Epithelial cell of proximal tubule (primary cell): Measurements from ENCODE around the gene IL6ST. TPM values are rescaled to one million over a fixed set of nuclear protein-coding genes. Genes with fewer than 3 reads are reported as not detected.

ENCODE experiments used
- DNase-seq: peaks from one replicate; pipeline ENCODE4 v3.0.0-alpha.2; 2011; ENCODE audit warnings: low read depth
- H3K4me3 ChIP-seq: 2 replicates; pipeline ENCODE4 v1.5.1; 2011; ENCODE audit warnings: low read depth, mild to moderate bottlenecking, low read length
- CTCF ChIP-seq: conservative IDR thresholded peaks from 2 replicates; pipeline ENCODE4 v1.5.1; 2012; ENCODE audit warnings: low read depth, mild to moderate bottlenecking, low read length
- total RNA-seq: library from RNA; depleted of rRNA; stranded (reverse); fragments of >200 nt; gene quantifications from 2 replicates; pipeline ENCODE4 v1.2.3, GENCODE V29; 2015

IL6ST gene
- total RNA-seq, 1 donor from 2014 or later: 61.6 TPM

- no peak overlapping the region for H3K4me3 ChIP-seq
- no peak for TF ChIP-seq CTCF
- no peak for DNase-seq
Measured at GRCh38 chr5:56012281-56012963, 17.7 kb upstream of the IL6ST start.

- DNase-seq: no peak
- H3K4me3 ChIP-seq: no peak overlapping the region
- TF ChIP-seq CTCF: no peak
Measured at GRCh38 chr5:56011835-56012234, 17.1 kb upstream of the IL6ST start.

- no peak overlapping the region for H3K4me3 ChIP-seq
- TF ChIP-seq CTCF: no peak
- no peak for DNase-seq
Measured at GRCh38 chr5:56010431-56010830, 15.7 kb upstream of the IL6ST start.

GRCh38 chr5:56006600-56006999 lies 11.8 kb upstream of the IL6ST start:
- DNase-seq: no peak
- no peak for TF ChIP-seq CTCF
- H3K4me3 ChIP-seq: no peak overlapping the region

GRCh38 chr5:56006094-56006493 lies 11.3 kb upstream of the IL6ST start:
- TF ChIP-seq CTCF: no peak
- H3K4me3 ChIP-seq: no peak overlapping the region
- no peak for DNase-seq

GRCh38 chr5:56004874-56005273 lies 10.1 kb upstream of the IL6ST start:
- DNase-seq: no peak
- H3K4me3 ChIP-seq: no peak overlapping the region
- no peak for TF ChIP-seq CTCF

GRCh38 chr5:56003679-56004078 lies 8.9 kb upstream of the IL6ST start:
- TF ChIP-seq CTCF: no peak
- no peak for DNase-seq

More at GRCh38 chr5:56003679-56004078, 8.9 kb upstream of the IL6ST start:
- H3K4me3 ChIP-seq: no peak overlapping the region
